Loucy (cell line): ENCODE measurements around the gene CETP.

ENCODE experiments used
- EZH2phosphoT487 ChIP-seq: fragments of 200-600 bp; IDR thresholded peaks from 2 replicates; pipeline ENCODE4 v1.6.1; 2018; ENCODE audit warnings: antibody characterized with exemption, mild to moderate bottlenecking, moderate library complexity, borderline replicate concordance
- TF ChIP-seq, protein P1 (sequence below): fragments of 200-600 bp; sonication (generic); conservative IDR thresholded peaks from 2 replicates; pipeline ENCODE4 v1.5.1; 2014; ENCODE audit warnings: mild to moderate bottlenecking, antibody characterized with exemption, low read length

DNA sequence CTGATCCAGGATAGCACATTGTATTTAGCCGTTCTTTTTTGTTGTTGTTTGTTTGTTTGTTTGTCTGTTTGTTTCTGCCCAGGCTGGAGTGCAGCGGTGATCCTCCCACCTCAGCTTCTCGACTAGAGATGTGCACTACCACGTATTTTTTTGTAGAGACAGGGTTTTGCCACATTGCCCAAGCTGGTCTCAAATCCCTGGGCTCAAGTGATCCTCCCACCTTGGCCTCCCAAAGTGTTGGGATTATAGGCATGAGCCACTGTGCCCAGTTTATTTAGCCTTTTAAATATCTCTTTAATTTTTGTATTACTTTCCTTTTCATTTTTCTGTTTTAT lies 18.4 kb downstream of the CETP start:
- TF ChIP-seq, protein P1, sequence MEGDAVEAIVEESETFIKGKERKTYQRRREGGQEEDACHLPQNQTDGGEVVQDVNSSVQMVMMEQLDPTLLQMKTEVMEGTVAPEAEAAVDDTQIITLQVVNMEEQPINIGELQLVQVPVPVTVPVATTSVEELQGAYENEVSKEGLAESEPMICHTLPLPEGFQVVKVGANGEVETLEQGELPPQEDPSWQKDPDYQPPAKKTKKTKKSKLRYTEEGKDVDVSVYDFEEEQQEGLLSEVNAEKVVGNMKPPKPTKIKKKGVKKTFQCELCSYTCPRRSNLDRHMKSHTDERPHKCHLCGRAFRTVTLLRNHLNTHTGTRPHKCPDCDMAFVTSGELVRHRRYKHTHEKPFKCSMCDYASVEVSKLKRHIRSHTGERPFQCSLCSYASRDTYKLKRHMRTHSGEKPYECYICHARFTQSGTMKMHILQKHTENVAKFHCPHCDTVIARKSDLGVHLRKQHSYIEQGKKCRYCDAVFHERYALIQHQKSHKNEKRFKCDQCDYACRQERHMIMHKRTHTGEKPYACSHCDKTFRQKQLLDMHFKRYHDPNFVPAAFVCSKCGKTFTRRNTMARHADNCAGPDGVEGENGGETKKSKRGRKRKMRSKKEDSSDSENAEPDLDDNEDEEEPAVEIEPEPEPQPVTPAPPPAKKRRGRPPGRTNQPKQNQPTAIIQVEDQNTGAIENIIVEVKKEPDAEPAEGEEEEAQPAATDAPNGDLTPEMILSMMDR: no peak
- no peak for TF ChIP-seq EZH2phosphoT487
